Measurements from ENCODE around the gene STAG1. TPM values are rescaled to one million over a fixed set of nuclear protein-coding genes. Genes with fewer than 3 reads are reported as not detected.
A peak's percentile ranks its signal among the peaks of the same experiment; 100 is the strongest.
"Not testable (repeated sequence)": the region's sequence is repeated elsewhere in the genome, so short reads cannot be mapped to it uniquely, and the experiment has no call there.

The STAG1 gene
- total RNA-seq, 2 experiments from 2014 or later: 41.2 to 44.8 TPM

- no peak overlapping the region for H3K4me3 Mint-ChIP-seq
- no peaks in the 10 kb centered on the region for H3K27me3 Mint-ChIP-seq
- no peaks in the 10 kb centered on the region for H3K9me3 Mint-ChIP-seq (ENCODE audit: low read depth)
- H3K4me1 Mint-ChIP-seq: no peaks in the 10 kb centered on the region
- CTCF ChIA-PET: no interaction called here
- no peak overlapping the region for H3K27ac Mint-ChIP-seq
- DNase-seq (no peak), ATAC-seq (no peak)
- H3K36me3 Mint-ChIP-seq: peaks cover 11% of the 10 kb centered on the region
Measured at GRCh38 chr3:136409549-136409948, 342.6 kb downstream of the STAG1 start.

DNA sequence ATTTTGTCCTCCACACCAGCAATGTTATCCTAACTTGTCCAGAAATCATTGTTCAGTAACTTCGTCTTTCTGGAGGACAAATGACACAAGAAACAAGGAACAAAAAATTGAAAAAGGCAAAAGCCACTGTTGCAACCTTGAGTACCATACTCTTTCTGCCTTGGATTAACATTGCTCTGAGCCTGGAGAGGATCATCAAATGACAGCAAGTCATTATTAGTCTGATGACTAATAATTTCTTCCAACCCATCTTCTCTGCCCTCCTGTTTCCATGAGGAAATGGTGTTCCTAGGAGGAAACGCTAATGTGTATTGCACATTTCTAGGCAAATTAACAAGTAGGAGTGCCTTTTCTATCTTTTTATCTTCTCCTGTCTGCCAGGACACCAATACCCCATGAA is 348.1 kb downstream of the STAG1 start:
- DNase-seq: no peak
- Mint-ChIP-seq H3K4me3 (no peak overlapping the region), H3K9me3 (ENCODE audit: low read depth) (no peaks in the 10 kb centered on the region), H3K27me3 (no peaks in the 10 kb centered on the region), H3K4me1 (no peaks in the 10 kb centered on the region), H3K36me3 (peaks cover 8% of the 10 kb centered on the region), H3K27ac (no peak overlapping the region)
- ATAC-seq: no peak
- CTCF ChIA-PET: interaction anchor here (1.4 to 1.9 kb wide), 2 partner anchors 12 to 349 kb away, joined by 3 to 5 read pairs; partner anchors contain the start of gene STAG1

DNA sequence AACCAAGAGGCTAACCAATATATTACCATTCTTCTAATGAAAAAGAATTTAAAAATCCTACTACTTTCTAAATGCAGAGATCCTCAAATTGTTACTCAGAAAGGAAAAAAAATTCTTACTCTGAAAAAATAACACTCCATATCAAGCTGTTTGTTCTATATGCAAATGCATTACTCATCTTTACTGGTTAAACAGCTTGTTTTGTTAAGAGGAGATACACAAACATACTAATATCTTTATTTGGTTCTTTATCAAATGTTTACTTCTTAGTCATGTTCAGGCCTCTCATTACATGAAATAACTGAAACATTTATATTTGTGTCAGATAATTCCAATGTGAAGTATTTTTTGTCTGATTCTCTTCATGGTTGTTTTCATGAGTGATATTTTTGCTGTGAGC is 355.3 kb downstream of the STAG1 start:
- H3K36me3 Mint-ChIP-seq: peaks cover 7% of the 10 kb centered on the region
- CTCF ChIA-PET: interaction anchor here (0.6 to 1.1 kb wide), 3 partner anchors 11 to 318 kb away, joined by 3 to 4 read pairs (median 3); no protein-coding TSS in a partner anchor
- H3K9me3 Mint-ChIP-seq (ENCODE audit: low read depth): no peaks in the 10 kb centered on the region
- H3K27me3 Mint-ChIP-seq: no peaks in the 10 kb centered on the region
- DNase-seq: no peak
- H3K27ac Mint-ChIP-seq: no peak overlapping the region
- H3K4me1 Mint-ChIP-seq: no peaks in the 10 kb centered on the region
- H3K4me3 Mint-ChIP-seq: no peak overlapping the region
- no peak for ATAC-seq

- ATAC-seq (no peak), DNase-seq (no peak)
- Mint-ChIP-seq H3K36me3 (peaks cover 2% of the 10 kb centered on the region), H3K27me3 (no peaks in the 10 kb centered on the region), H3K9me3 (ENCODE audit: low read depth) (no peaks in the 10 kb centered on the region), H3K4me1 (no peaks in the 10 kb centered on the region), H3K27ac (no peak overlapping the region), H3K4me3 (no peak overlapping the region)
- CTCF ChIA-PET: interaction anchor here (0.9 to 4.8 kb wide), 10 partner anchors 11 to 623 kb away, joined by 3 to 55 read pairs (median 5); partner anchors contain the start of gene STAG1
Measured at GRCh38 chr3:136390574-136390973, 361.6 kb downstream of the STAG1 start.

DNA sequence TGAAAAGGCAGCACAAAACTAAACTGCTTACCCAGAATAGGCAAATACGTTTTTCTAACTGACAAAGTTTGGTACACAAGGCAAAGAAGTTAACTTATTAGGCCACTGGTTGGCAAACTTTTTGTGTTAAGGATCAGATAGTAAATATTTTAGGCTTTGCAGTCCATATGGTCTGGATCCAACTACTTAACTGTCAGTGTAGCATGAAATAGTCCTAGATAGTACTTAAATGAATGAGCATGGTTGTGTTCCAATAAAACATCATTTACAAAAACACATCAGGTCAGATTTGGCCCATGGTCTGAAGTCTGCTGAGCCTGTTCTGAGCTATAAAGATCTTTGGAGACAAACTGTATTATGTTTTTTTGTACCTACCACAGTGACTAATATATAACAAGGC is 365.1 kb downstream of the STAG1 start:
- CTCF ChIA-PET: interaction anchor here (0.6 to 2.0 kb wide), 2 partner anchors 366 to 627 kb away, joined by 3 to 10 read pairs; partner anchors contain the start of gene STAG1

GRCh38 chr3:136385457-136385856 is 366.7 kb downstream of the STAG1 start:
- H3K4me1 Mint-ChIP-seq: peaks cover 5% of the 10 kb centered on the region
- no peak overlapping the region for H3K4me3 Mint-ChIP-seq
- no peak overlapping the region for H3K27ac Mint-ChIP-seq
- no peaks in the 10 kb centered on the region for H3K9me3 Mint-ChIP-seq (ENCODE audit: low read depth)
- H3K36me3 Mint-ChIP-seq: peaks cover 6% of the 10 kb centered on the region
- CTCF ChIA-PET: interaction anchor here (1.0 kb wide), 1 partner anchor 11 kb away, joined by 3 read pairs; no protein-coding TSS in a partner anchor
- ATAC-seq: peak; percentile 72
- H3K27me3 Mint-ChIP-seq: no peaks in the 10 kb centered on the region
- DNase-seq: no peak

More for the DNA sequence above, 365.1 kb downstream of the STAG1 start:
- ATAC-seq (no peak), DNase-seq (no peak)
- H3K4me3 Mint-ChIP-seq: no peak overlapping the region
- no peaks in the 10 kb centered on the region for H3K27me3 Mint-ChIP-seq
- peaks cover 4% of the 10 kb centered on the region for H3K36me3 Mint-ChIP-seq
- no peaks in the 10 kb centered on the region for H3K9me3 Mint-ChIP-seq (ENCODE audit: low read depth)
- no peak overlapping the region for H3K27ac Mint-ChIP-seq
- H3K4me1 Mint-ChIP-seq: peaks cover 5% of the 10 kb centered on the region

DNA sequence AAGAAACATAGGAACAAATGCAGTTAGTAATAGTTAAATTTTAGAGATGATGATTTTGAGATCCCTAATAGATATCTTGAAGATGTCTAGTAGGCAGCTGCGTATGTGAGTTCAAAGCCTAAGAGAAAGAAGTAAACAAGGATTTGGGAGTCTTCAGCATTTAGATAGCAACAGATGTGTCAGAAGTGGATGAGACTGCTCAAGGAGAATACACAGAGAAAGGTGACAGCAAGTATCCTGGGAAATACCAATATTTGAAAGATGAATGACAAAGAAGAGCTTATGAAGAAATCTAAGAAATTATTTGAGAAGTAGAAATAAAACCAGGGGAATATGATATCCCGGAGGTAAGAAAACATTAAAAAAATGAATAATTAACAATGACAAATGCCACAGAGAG is 371.1 kb downstream of the STAG1 start:
- peaks cover 12% of the 10 kb centered on the region for H3K36me3 Mint-ChIP-seq
- no peaks in the 10 kb centered on the region for H3K9me3 Mint-ChIP-seq (ENCODE audit: low read depth)
- peaks cover 5% of the 10 kb centered on the region for H3K4me1 Mint-ChIP-seq
- DNase-seq (no peak), ATAC-seq (no peak)
- CTCF ChIA-PET: interaction anchor here (0.6 to 1.8 kb wide), 2 partner anchors 11 to 30 kb away, joined by 3 to 10 read pairs; no protein-coding TSS in a partner anchor
- H3K4me3 Mint-ChIP-seq: no peak overlapping the region
- H3K27me3 Mint-ChIP-seq: no peaks in the 10 kb centered on the region
- no peak overlapping the region for H3K27ac Mint-ChIP-seq

- Mint-ChIP-seq H3K27ac (no peak overlapping the region), H3K4me3 (no peak overlapping the region), H3K9me3 (ENCODE audit: low read depth) (no peaks in the 10 kb centered on the region), H3K4me1 (peaks cover 5% of the 10 kb centered on the region), H3K36me3 (peaks cover 13% of the 10 kb centered on the region), H3K27me3 (no peaks in the 10 kb centered on the region)
- DNase-seq (no peak), ATAC-seq (no peak)
- CTCF ChIA-PET: interaction anchor here (1.8 kb wide), 1 partner anchor 11 kb away, joined by 10 read pairs; no protein-coding TSS in a partner anchor
Measured at GRCh38 chr3:136380530-136380929, 371.6 kb downstream of the STAG1 start.

DNA sequence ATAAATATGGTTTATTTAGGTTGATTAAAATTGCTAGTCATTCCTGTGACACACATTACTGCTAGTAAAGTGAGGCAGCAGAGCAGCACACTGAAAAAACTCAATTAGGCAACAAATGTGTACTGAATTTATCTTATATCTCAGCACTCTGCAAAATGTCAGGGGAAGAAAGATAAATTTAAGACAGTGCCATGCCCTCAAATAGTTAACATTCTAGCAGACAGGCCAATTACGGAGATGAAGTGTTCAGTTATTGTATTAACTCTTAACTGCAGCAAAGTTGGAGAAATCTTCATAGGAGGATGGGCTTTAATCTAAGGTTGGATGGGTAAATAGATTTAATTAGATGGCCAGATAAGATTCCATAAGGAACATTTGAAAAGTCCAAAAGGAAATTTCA is 374.2 kb downstream of the STAG1 start:
- H3K9me3 Mint-ChIP-seq (ENCODE audit: low read depth): no peaks in the 10 kb centered on the region
- CTCF ChIA-PET: interaction anchor here (0.8 to 2.0 kb wide), 2 partner anchors 13 to 1740 kb away, joined by 4 to 5 read pairs; no protein-coding TSS in a partner anchor
- ATAC-seq (no peak), DNase-seq (no peak)
- no peak overlapping the region for H3K4me3 Mint-ChIP-seq
- no peaks in the 10 kb centered on the region for H3K27me3 Mint-ChIP-seq
- H3K4me1 Mint-ChIP-seq: no peaks in the 10 kb centered on the region
- H3K36me3 Mint-ChIP-seq: peaks cover 23% of the 10 kb centered on the region
- H3K27ac Mint-ChIP-seq: no peak overlapping the region

DNA sequence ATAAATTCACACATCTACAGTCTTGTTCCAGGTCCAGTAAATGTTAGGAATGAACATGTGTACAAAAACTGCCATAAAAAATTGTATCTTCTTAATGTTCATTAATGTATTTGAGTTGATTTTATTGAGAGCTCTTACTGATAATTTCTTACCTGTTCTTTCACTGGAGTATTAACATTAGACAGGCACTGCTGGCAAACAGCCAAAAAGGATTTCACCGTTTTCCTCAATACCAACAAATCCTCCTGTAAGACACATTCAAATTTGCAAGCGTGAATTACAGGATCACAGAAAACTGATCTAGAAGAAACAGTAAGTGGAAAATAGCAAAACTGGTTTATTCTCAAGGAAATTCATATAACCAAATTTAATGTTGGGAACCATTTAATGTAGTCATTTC is 374.7 kb downstream of the STAG1 start:
- CTCF ChIA-PET: interaction anchor here (0.6 to 0.8 kb wide), 2 partner anchors 125 to 1740 kb away, joined by 3 to 5 read pairs; no protein-coding TSS in a partner anchor
- no peak for DNase-seq
- H3K27ac Mint-ChIP-seq: no peak overlapping the region
- peaks cover 24% of the 10 kb centered on the region for H3K36me3 Mint-ChIP-seq
- no peaks in the 10 kb centered on the region for H3K4me1 Mint-ChIP-seq
- no peaks in the 10 kb centered on the region for H3K9me3 Mint-ChIP-seq (ENCODE audit: low read depth)
- ATAC-seq: no peak
- H3K4me3 Mint-ChIP-seq: no peak overlapping the region
- no peaks in the 10 kb centered on the region for H3K27me3 Mint-ChIP-seq

- DNase-seq; H3K9me3 Mint-ChIP-seq (ENCODE audit: low read depth); H3K4me1 Mint-ChIP-seq; ATAC-seq; H3K27ac Mint-ChIP-seq; H3K27me3 Mint-ChIP-seq; CTCF ChIA-PET; H3K4me3 Mint-ChIP-seq: not testable (repeated sequence)
- H3K36me3 Mint-ChIP-seq: peaks cover 26% of the 10 kb centered on the region
Measured at GRCh38 chr3:136375800-136376199, 376.4 kb downstream of the STAG1 start.

DNA sequence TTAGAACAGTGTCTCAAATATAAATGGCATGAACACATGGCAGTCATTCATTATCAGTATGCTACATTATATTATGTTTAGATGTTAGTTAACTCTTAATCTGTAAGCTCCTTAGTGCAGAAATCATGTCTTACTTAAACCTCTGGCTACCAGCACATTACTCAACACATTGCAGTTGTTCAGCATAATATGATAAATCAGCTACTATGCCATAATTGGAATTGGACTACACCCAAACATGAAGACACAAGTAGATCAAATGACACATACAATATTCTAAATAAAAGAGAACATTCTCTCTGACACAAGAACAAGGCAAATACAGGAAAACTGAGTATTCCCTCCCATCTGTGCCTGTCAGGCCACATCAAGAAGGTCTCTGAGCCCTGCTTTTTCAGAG is 385.9 kb downstream of the STAG1 start:
- Mint-ChIP-seq H3K4me1 (no peaks in the 10 kb centered on the region), H3K27me3 (no peaks in the 10 kb centered on the region), H3K36me3 (peaks cover 18% of the 10 kb centered on the region), H3K9me3 (ENCODE audit: low read depth) (no peaks in the 10 kb centered on the region), H3K27ac (no peak overlapping the region), H3K4me3 (no peak overlapping the region)
- CTCF ChIA-PET: interaction anchor here (0.6 to 1.4 kb wide), 6 partner anchors 10 to 295 kb away, joined by 3 to 10 read pairs (median 4); partner anchors contain the start of gene PCCB
- ATAC-seq (no peak), DNase-seq (no peak)

- Mint-ChIP-seq H3K4me1 (peaks cover 12% of the 10 kb centered on the region), H3K4me3 (no peak overlapping the region), H3K27ac (peak overlapping the region; percentile 80), H3K27me3 (no peaks in the 10 kb centered on the region), H3K9me3 (ENCODE audit: low read depth) (peaks cover 4% of the 10 kb centered on the region), H3K36me3 (peaks cover 25% of the 10 kb centered on the region)
- ATAC-seq (peak; percentile 91), DNase-seq (peak; percentile 56)
- CTCF ChIA-PET: interaction anchor here (1.6 kb wide), 1 partner anchor 16 kb away, joined by 3 read pairs; no protein-coding TSS in a partner anchor
Measured at GRCh38 chr3:136353461-136353860, 398.7 kb downstream of the STAG1 start.

DNA sequence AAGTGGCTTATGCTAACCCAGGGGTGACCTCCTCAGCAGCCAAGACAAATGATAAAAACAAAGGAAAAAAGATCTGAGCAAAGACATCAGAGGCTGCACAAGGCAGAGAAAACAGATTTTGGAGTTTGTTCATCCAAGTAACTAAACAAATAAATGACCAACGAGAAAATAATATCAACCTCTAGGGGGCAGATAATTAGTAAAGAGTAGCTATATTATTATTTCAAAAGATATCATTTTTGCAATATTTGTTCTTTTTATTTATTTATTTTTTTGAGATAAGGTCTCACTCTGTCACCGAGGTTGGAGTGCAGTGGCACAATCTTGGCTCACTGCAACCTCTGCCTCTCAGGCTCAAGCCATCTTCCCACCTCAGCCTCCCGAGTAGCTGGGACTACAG is 400.3 kb downstream of the STAG1 start:
- H3K9me3 Mint-ChIP-seq (ENCODE audit: low read depth): peaks cover 4% of the 10 kb centered on the region
- peak overlapping the region; percentile 18 for H3K27ac Mint-ChIP-seq
- no peak overlapping the region for H3K4me3 Mint-ChIP-seq
- CTCF ChIA-PET: interaction anchor here (0.8 to 2.2 kb wide), 7 partner anchors 8 to 401 kb away, joined by 3 to 6 read pairs (median 4); partner anchors contain the start of gene STAG1
- no peaks in the 10 kb centered on the region for H3K27me3 Mint-ChIP-seq
- DNase-seq: no peak
- H3K4me1 Mint-ChIP-seq: peaks cover 12% of the 10 kb centered on the region
- no peak for ATAC-seq
- peaks cover 24% of the 10 kb centered on the region for H3K36me3 Mint-ChIP-seq
